IMR-90 (cell line): ENCODE data around the gene LRRC10B. TPM values are rescaled to one million over a fixed set of nuclear protein-coding genes. Genes with fewer than 3 reads are reported as not detected.

Experiments
- ATAC-seq: fragments of 200-7000 bp; cut with Tn5 transposase; 2 replicates; pipeline ENCODE4 v1.9.1; 2020; ENCODE audit warnings: low read depth, mild to moderate bottlenecking, moderate library complexity
- BruUV-seq: library from RNA; stranded (reverse); fragments of 400-500 nt; replicated peaks from 2 replicates; lab custom pipeline; 2021; lab: Mats Ljungman, UMichigan
- CTCF ChIA-PET: fragments of 300-600 bp; formaldehyde crosslinking; extraction: SDS; loops from one replicate; lab custom pipeline; 2021; ENCODE audit warnings: antibody characterized with exemption; lab: Yijun Ruan, JAX
- POLR2A ChIA-PET: fragments of 300-600 bp; sonication (Branson Sonifier 250); formaldehyde crosslinking; loops from one replicate; lab custom pipeline; 2022; ENCODE audit warnings: antibody characterized with exemption; ENCODE audit not compliant: unreplicated experiment; lab: Charles Lee
- DNase-seq: peaks from one replicate; pipeline ENCODE4 v3.0.0; 2013
- H2AFZ ChIP-seq: replicated peaks from 2 replicates; pipeline ENCODE3; 2013; ENCODE audit warnings: low read length, mild to moderate bottlenecking; ENCODE audit not compliant: poor library complexity
- H2AK5ac ChIP-seq: 2 replicates; pipeline ENCODE4 v1.6.1; 2013; ENCODE audit warnings: low read depth, low read length, inconsistent platforms
- H2AK9ac ChIP-seq: replicated peaks from 2 replicates; pipeline ENCODE3; 2013; ENCODE audit warnings: mild to moderate bottlenecking, low read depth, low read length, moderate library complexity; ENCODE audit not compliant: poor library complexity
- H2BK120ac ChIP-seq: 2 replicates; pipeline ENCODE4 v1.6.1; 2013; ENCODE audit warnings: low read depth, low read length, inconsistent platforms
- H2BK15ac ChIP-seq: 3 replicates; pipeline ENCODE4 v1.6.1; 2013; ENCODE audit warnings: low read depth, low read length, inconsistent platforms
- H2BK20ac ChIP-seq: 2 replicates; pipeline ENCODE4 v1.6.1; 2013; ENCODE audit warnings: low read depth, mild to moderate bottlenecking, inconsistent platforms, low read length, moderate library complexity
- H2BK5ac ChIP-seq: 2 replicates; pipeline ENCODE4 v1.6.1; 2013; ENCODE audit warnings: mild to moderate bottlenecking, low read depth, low read length, inconsistent platforms; ENCODE audit not compliant: poor library complexity, severe bottlenecking
- H3K14ac ChIP-seq: replicated peaks from 2 replicates; pipeline ENCODE4 v1.6.1; 2013; ENCODE audit warnings: low read depth, low read length, inconsistent platforms
- H3K18ac ChIP-seq: 2 replicates; pipeline ENCODE4 v1.6.1; 2013; ENCODE audit warnings: low read depth, low read length, control low read depth
- H3K23ac ChIP-seq: 2 replicates; pipeline ENCODE4 v1.6.1; 2013; ENCODE audit warnings: low read depth, low read length, inconsistent platforms
- H3K27ac ChIP-seq: 2 replicates; pipeline ENCODE4 v1.5.1; 2013; ENCODE audit warnings: mild to moderate bottlenecking, control low read depth, low read length; ENCODE audit not compliant: insufficient read depth
- H3K27me3 ChIP-seq: 2 replicates; pipeline ENCODE4 v1.6.1; 2013; ENCODE audit warnings: low read length; ENCODE audit not compliant: control insufficient read depth, insufficient read depth
- H3K36me3 ChIP-seq: 2 replicates; pipeline ENCODE4 v1.6.1; 2013; ENCODE audit warnings: low read length, mixed read lengths; ENCODE audit not compliant: control insufficient read depth, insufficient read depth
- H3K4ac ChIP-seq: 2 replicates; pipeline ENCODE4 v1.6.1; 2013; ENCODE audit warnings: low read depth, low read length, inconsistent platforms
- H3K4me1 ChIP-seq: 2 replicates; pipeline ENCODE4 v1.6.1; 2013; ENCODE audit warnings: low read length, mixed read lengths; ENCODE audit not compliant: control insufficient read depth, insufficient read depth
- H3K4me2 ChIP-seq: 2 replicates; pipeline ENCODE4 v1.6.1; 2013; ENCODE audit warnings: low read depth, mild to moderate bottlenecking, control low read depth, low read length, moderate library complexity
- H3K4me3 ChIP-seq: 2 replicates; pipeline ENCODE4 v1.5.1; 2013; ENCODE audit warnings: low read depth, mild to moderate bottlenecking, control low read depth, low read length, moderate library complexity; ENCODE audit not compliant: insufficient read depth
- H3K56ac ChIP-seq: 2 replicates; pipeline ENCODE4 v1.6.1; 2013; ENCODE audit warnings: low read length, inconsistent platforms; ENCODE audit not compliant: insufficient read depth; ENCODE audit errors: extremely low read depth
- H3K79me1 ChIP-seq, 2 experiments: 2 replicates each; pipeline ENCODE4 v1.6.1; 2013; ENCODE audit warnings: low read length in 2 of 2, inconsistent platforms in 1 of 2, low read depth in 1 of 2
- H3K9ac ChIP-seq: 2 replicates; pipeline ENCODE4 v1.6.1; 2013; ENCODE audit warnings: low read depth, low read length, control low read depth
- H3K9me1 ChIP-seq: 2 replicates; pipeline ENCODE4 v1.6.1; 2013; ENCODE audit warnings: low read length, inconsistent platforms; ENCODE audit not compliant: insufficient read depth
- H3K9me3 ChIP-seq: 2 replicates; pipeline ENCODE4 v1.6.1; 2013; ENCODE audit warnings: low read length; ENCODE audit not compliant: control insufficient read depth, insufficient read depth
- H4K20me1 ChIP-seq: 2 replicates; pipeline ENCODE4 v1.6.1; 2013; ENCODE audit warnings: low read length, inconsistent platforms; ENCODE audit not compliant: insufficient read depth
- H4K5ac ChIP-seq: 2 replicates; pipeline ENCODE4 v1.6.1; 2013; ENCODE audit warnings: mild to moderate bottlenecking, low read depth, low read length, control low read depth
- H4K8ac ChIP-seq, 2 experiments: 2 replicates each; pipeline ENCODE4 v1.6.1; 2013; ENCODE audit warnings: low read depth in 2 of 2, low read length in 2 of 2, control low read depth in 1 of 2, inconsistent platforms in 1 of 2
- H4K91ac ChIP-seq: 2 replicates; pipeline ENCODE4 v1.6.1; 2013; ENCODE audit warnings: low read depth, low read length, inconsistent platforms; ENCODE audit not compliant: insufficient read depth
- BHLHE40 ChIP-seq: fragments of 150-350 bp; IDR thresholded peaks from 2 replicates; pipeline ENCODE4 v1.6.1; 2016; ENCODE audit warnings: mild to moderate bottlenecking, low read depth, low read length
- CTCF ChIP-seq: conservative IDR thresholded peaks from 2 replicates; pipeline ENCODE4 v1.5.1; 2012; ENCODE audit warnings: mild to moderate bottlenecking, low read depth, low read length, improper control_type of control experiment
- ELK1 ChIP-seq: fragments of 150-350 bp; IDR thresholded peaks from 2 replicates; pipeline ENCODE4 v1.6.1; 2016; ENCODE audit warnings: low read depth, mild to moderate bottlenecking, low read length, moderate library complexity, borderline replicate concordance
- MAFK ChIP-seq: IDR thresholded peaks from 2 replicates; pipeline ENCODE4 v1.6.1; 2012; ENCODE audit warnings: low read depth, low read length, improper control_type of control experiment
- MAZ ChIP-seq: IDR thresholded peaks from 2 replicates; pipeline ENCODE4 v1.6.1; 2012; ENCODE audit warnings: low read depth, mild to moderate bottlenecking, low read length, improper control_type of control experiment, moderate library complexity, borderline replicate concordance
- MXI1 ChIP-seq: IDR thresholded peaks from 2 replicates; pipeline ENCODE4 v1.6.1; 2012; ENCODE audit warnings: low read depth, mild to moderate bottlenecking, low read length, moderate library complexity, borderline replicate concordance
- NFE2L2 ChIP-seq: fragments of 150-350 bp; IDR thresholded peaks from 2 replicates; pipeline ENCODE4 v1.6.1; 2016; ENCODE audit warnings: low read depth, mild to moderate bottlenecking, low read length
- POLR2A ChIP-seq: IDR thresholded peaks from 2 replicates; pipeline ENCODE4 v1.6.1; 2012; ENCODE audit warnings: mild to moderate bottlenecking, low read depth, low read length
- RCOR1 ChIP-seq: IDR thresholded peaks from 2 replicates; pipeline ENCODE4 v1.6.1; 2012; ENCODE audit warnings: mild to moderate bottlenecking, low read length, improper control_type of control experiment; ENCODE audit not compliant: insufficient replicate concordance
- WGBS, 2 experiments: methylation state at CpG; one replicate each; pipeline versions ENCODE4 v1.1.5 to v1.1.7; 2013; ENCODE audit warnings: missing lambda C conversion rate in 2 of 2; ENCODE audit not compliant: insufficient read length in 1 of 2; ENCODE audit errors: extremely low coverage in 2 of 2; 5-methylcytosine and 5-hydroxymethylcytosine counted together
- dilution Hi-C: fragments of 300-500 bp; cut with HindIII; formaldehyde crosslinking; loops from one replicate; pipeline ENCODE4 v1.14.3; 2018; ENCODE audit warnings: low sequenced_read_pairs; ENCODE audit not compliant: unreplicated experiment
- in situ Hi-C: fragments of 300-500 bp; cut with MboI; formaldehyde crosslinking; loops from 3 replicates; pipeline ENCODE4 v1.14.3; 2019; ENCODE audit warnings: low sequenced_read_pairs, inconsistent platforms, mixed read lengths
- intact Hi-C: fragments of 100-400 bp; cut with micrococcal nuclease; formaldehyde crosslinking; loops from 2 replicates; pipeline ENCODE4 v1.10.0; 2022
- polyA plus RNA-seq, 3 experiments: library from polyadenylated mRNA; depleted of rRNA; stranded (reverse); fragments of >200 nt; gene quantifications; 2 replicates each; pipeline ENCODE4 v1.2.3, GENCODE V29; 2012; ENCODE audit warnings: low replicate concordance in 1 of 3
- total RNA-seq: library from RNA; depleted of rRNA; stranded (reverse); fragments of >200 nt; gene quantifications from 2 replicates; pipeline ENCODE4 v1.2.3, GENCODE V29; 2012

LRRC10B gene
- total and polyA plus RNA-seq, 2 of the 4 experiments (the other 2 are of a cell fraction), result not detected

- no peaks in the 10 kb centered on the region for H3K9me3 ChIP-seq
- no peak overlapping the region for H3K4me3 ChIP-seq
- H3K4me1 ChIP-seq, result no peaks in the 10 kb centered on the region
- no peak overlapping the region for H4K5ac ChIP-seq
- H3K23ac ChIP-seq, result no peak overlapping the region
- intact Hi-C loops, result no loop called here
- no peaks in the 10 kb centered on the region for H3K79me1 ChIP-seq
- H3K9ac ChIP-seq, result no peak overlapping the region
- H2BK120ac ChIP-seq, result no peak overlapping the region
- ChIA-PET CTCF (no interaction called here), POLR2A (no interaction called here)
- no peak overlapping the region for H3K18ac ChIP-seq
- no peaks in the 10 kb centered on the region for H4K20me1 ChIP-seq
- H2AK5ac ChIP-seq, result no peak overlapping the region
- H3K9me1 ChIP-seq, result no peaks in the 10 kb centered on the region
- H2BK5ac ChIP-seq, result no peak overlapping the region
- H3K36me3 ChIP-seq, result no peaks in the 10 kb centered on the region
- no peak overlapping the region for H2AFZ ChIP-seq
- no peak for TF ChIP-seq POLR2A
- no peak for TF ChIP-seq RCOR1
- TF ChIP-seq MXI1, result no peak
- no peak for TF ChIP-seq MAZ
- no peak for TF ChIP-seq CTCF
- no peak for TF ChIP-seq NFE2L2
- TF ChIP-seq MAFK, result no peak
- TF ChIP-seq BHLHE40, result no peak
- no peak for TF ChIP-seq ELK1
- H3K14ac ChIP-seq, result no peak overlapping the region
- H3K27ac ChIP-seq, result no peak overlapping the region
- in situ Hi-C loops, result no loop called here
- peaks cover 17% of the 10 kb centered on the region; the same call in 1 of the 2 replicates for H3K27me3 ChIP-seq
- no TSS peak for BruUV-seq
- H3K56ac ChIP-seq, result no peak overlapping the region
- no peak overlapping the region for H3K4me2 ChIP-seq
- dilution Hi-C loops, result no loop called here
- no peak overlapping the region for H4K8ac ChIP-seq
- H2BK20ac ChIP-seq, result no peak overlapping the region
- no peak overlapping the region for H2BK15ac ChIP-seq
- WGBS, 2 experiments, result no CpG with 5 or more reads among the region's 15 CpGs
- no peak overlapping the region for H3K4ac ChIP-seq
- ATAC-seq, result no peak
- no peak overlapping the region for H4K91ac ChIP-seq
- DNase-seq, result no peak
- no peak overlapping the region for H2AK9ac ChIP-seq
These were observed 28.1 kb upstream of the LRRC10B start for GRCh38 chr11:61480261-61480993.
